ENCODE results near the gene THRB.

Gene THRB

GRCh38 chr3:24224666-24225384, 269.8 kb downstream of the THRB start:
- DNase-seq (ENCODE audit: low spot score), result no peak

- DNase-seq (ENCODE audit: low spot score), result no peak
These were observed 272.4 kb downstream of the THRB start for GRCh38 chr3:24222165-24222805.

- no peak for DNase-seq (ENCODE audit: low spot score)
These were observed 273.6 kb downstream of the THRB start for GRCh38 chr3:24220859-24221657.

- no peak for DNase-seq (ENCODE audit: low spot score)
These were observed 279.1 kb downstream of the THRB start for GRCh38 chr3:24215502-24215901.

GRCh38 chr3:24211381-24211780, 283.3 kb downstream of the THRB start:
- no peak for DNase-seq (ENCODE audit: low spot score)

- DNase-seq (ENCODE audit: low spot score), result no peak
These were observed 292.6 kb downstream of the THRB start for GRCh38 chr3:24202071-24202470.

GRCh38 chr3:24201301-24201700, 293.3 kb downstream of the THRB start:
- no peak for DNase-seq (ENCODE audit: low spot score)

GRCh38 chr3:24199775-24200247, 294.8 kb downstream of the THRB start:
- no peak for DNase-seq (ENCODE audit: low spot score)

GRCh38 chr3:24199300-24199699, 295.4 kb downstream of the THRB start:
- no peak for DNase-seq (ENCODE audit: low spot score)

GRCh38 chr3:24198728-24199127, 295.9 kb downstream of the THRB start:
- no peak for DNase-seq (ENCODE audit: low spot score)

- no peak for DNase-seq (ENCODE audit: low spot score)
These were observed 296.8 kb downstream of the THRB start for GRCh38 chr3:24197809-24198208.

- DNase-seq (ENCODE audit: low spot score), result no peak
These were observed 298.1 kb downstream of the THRB start for GRCh38 chr3:24196526-24196925.

- DNase-seq (ENCODE audit: low spot score), result no peak
These were observed 299.0 kb downstream of the THRB start for GRCh38 chr3:24195504-24196230.

GRCh38 chr3:24192469-24193056, 302.1 kb downstream of the THRB start:
- DNase-seq (ENCODE audit: low spot score), result no peak

GRCh38 chr3:24191801-24192403, 302.7 kb downstream of the THRB start:
- DNase-seq (ENCODE audit: low spot score), result no peak

GRCh38 chr3:24190256-24190655, 304.4 kb downstream of the THRB start:
- DNase-seq (ENCODE audit: low spot score), result no peak

GRCh38 chr3:24185738-24186384, 308.8 kb downstream of the THRB start:
- no peak for DNase-seq (ENCODE audit: low spot score)

- DNase-seq (ENCODE audit: low spot score), result no peak
These were observed 310.0 kb downstream of the THRB start for GRCh38 chr3:24184528-24185176.

- no peak for DNase-seq (ENCODE audit: low spot score)
These were observed 311.9 kb downstream of the THRB start for GRCh38 chr3:24182756-24183155.

GRCh38 chr3:24181256-24181655, 313.4 kb downstream of the THRB start:
- DNase-seq (ENCODE audit: low spot score), result no peak
